ENCODE results near the gene RNASE8.
"Not testable (repeated sequence)": the region's sequence is repeated elsewhere in the genome, so short reads cannot be mapped to it uniquely, and the experiment has no call there.

RNASE8 gene

GRCh38 chr14:21057803-21058675 is at the start of gene RNASE8:
RNASE8 (plus strand) TSS chr14:21057822; CDS start chr14:21057893, 71 bp downstream.
- Histone ChIP-seq H3K27me3 (ENCODE audit: insufficient read depth, low read length) (no peaks in the 10 kb centered on the region), H3K4me3 (ENCODE audit: low read length) (no peak within 1 kb of the TSS), H3K4me1 (ENCODE audit: insufficient read depth, low read length) (no peaks in the 10 kb centered on the region), H3K9me3 (ENCODE audit: low read length) (no peaks in the 10 kb centered on the region), H2AFZ (ENCODE audit: low read depth, low read length) (no peak within 1 kb of the TSS), H3K36me3 (ENCODE audit: insufficient read depth, low read length) (no peaks in the 10 kb centered on the region)

GRCh38 chr14:21009721-21010120 is 47.9 kb upstream of the RNASE8 start:
- not testable (repeated sequence) for H3K9me3 ChIP-seq (ENCODE audit: low read length); H3K36me3 ChIP-seq (ENCODE audit: insufficient read depth, low read length); H3K4me3 ChIP-seq (ENCODE audit: low read length); H3K27me3 ChIP-seq (ENCODE audit: insufficient read depth, low read length)
- H3K4me1 ChIP-seq (ENCODE audit: insufficient read depth, low read length) = peaks cover 10% of the 10 kb centered on the region
- H2AFZ ChIP-seq (ENCODE audit: low read depth, low read length) = peak overlapping the region; percentile 58

DNA sequence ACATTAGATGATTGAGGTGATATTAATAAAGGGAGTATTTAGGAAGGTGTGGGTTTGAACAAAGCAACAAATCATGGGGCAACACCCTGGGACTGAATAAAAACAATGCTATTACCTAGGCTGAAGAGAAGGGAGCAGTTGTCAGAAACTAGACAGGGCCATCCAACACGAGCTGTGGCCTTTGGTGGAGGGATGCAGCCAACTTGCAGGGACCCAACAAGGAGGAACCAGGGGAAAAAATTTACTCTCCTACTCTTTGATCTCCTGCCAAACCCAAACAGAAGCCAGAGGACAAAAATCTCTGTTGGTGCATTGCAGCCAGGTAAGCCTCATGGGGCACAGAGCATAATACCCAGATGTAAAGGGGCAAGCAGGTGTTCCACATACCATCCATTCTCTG is 46.5 kb upstream of the RNASE8 start:
- Histone ChIP-seq H3K4me1 (ENCODE audit: insufficient read depth, low read length) (peaks cover 10% of the 10 kb centered on the region), H2AFZ (ENCODE audit: low read depth, low read length) (no peak overlapping the region), H3K4me3 (ENCODE audit: low read length) (no peak overlapping the region), H3K36me3 (ENCODE audit: insufficient read depth, low read length) (no peaks in the 10 kb centered on the region), H3K9me3 (ENCODE audit: low read length) (no peaks in the 10 kb centered on the region), H3K27me3 (ENCODE audit: insufficient read depth, low read length) (peaks cover 5% of the 10 kb centered on the region)

DNA sequence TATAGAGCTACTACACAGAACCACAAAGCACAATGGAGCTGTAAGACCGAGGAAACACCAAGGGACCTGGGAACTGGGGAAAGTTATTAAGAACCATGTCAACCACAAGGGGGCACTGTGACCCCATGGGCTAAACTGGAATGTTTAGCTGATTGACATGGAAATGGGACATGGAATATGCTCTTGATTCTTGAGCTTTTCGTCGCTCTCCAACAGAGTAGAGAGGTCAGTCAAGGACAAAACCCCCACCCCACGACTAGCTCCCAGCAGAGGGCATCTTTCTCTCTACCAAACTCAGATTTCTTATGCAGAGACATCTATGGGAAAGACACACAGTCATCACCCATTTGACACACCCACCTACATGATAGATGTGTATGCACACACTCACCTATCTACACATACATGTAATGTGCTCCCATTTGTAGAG is 42.8 kb upstream of the RNASE8 start:
- Histone ChIP-seq H3K4me1 (ENCODE audit: insufficient read depth, low read length) (no peaks in the 10 kb centered on the region), H3K27me3 (ENCODE audit: insufficient read depth, low read length) (peaks cover 5% of the 10 kb centered on the region), H3K36me3 (ENCODE audit: insufficient read depth, low read length) (no peaks in the 10 kb centered on the region), H3K9me3 (ENCODE audit: low read length) (no peaks in the 10 kb centered on the region), H2AFZ (ENCODE audit: low read depth, low read length) (peak overlapping the region; percentile 44), H3K4me3 (ENCODE audit: low read length) (no peak overlapping the region)

GRCh38 chr14:21015312-21015711 is 42.3 kb upstream of the RNASE8 start:
- no peaks in the 10 kb centered on the region for H3K9me3 ChIP-seq (ENCODE audit: low read length)
- peaks cover 5% of the 10 kb centered on the region for H3K27me3 ChIP-seq (ENCODE audit: insufficient read depth, low read length)
- H2AFZ ChIP-seq (ENCODE audit: low read depth, low read length) = no peak overlapping the region
- no peak overlapping the region for H3K4me3 ChIP-seq (ENCODE audit: low read length)
- no peaks in the 10 kb centered on the region for H3K36me3 ChIP-seq (ENCODE audit: insufficient read depth, low read length)
- no peaks in the 10 kb centered on the region for H3K4me1 ChIP-seq (ENCODE audit: insufficient read depth, low read length)

DNA sequence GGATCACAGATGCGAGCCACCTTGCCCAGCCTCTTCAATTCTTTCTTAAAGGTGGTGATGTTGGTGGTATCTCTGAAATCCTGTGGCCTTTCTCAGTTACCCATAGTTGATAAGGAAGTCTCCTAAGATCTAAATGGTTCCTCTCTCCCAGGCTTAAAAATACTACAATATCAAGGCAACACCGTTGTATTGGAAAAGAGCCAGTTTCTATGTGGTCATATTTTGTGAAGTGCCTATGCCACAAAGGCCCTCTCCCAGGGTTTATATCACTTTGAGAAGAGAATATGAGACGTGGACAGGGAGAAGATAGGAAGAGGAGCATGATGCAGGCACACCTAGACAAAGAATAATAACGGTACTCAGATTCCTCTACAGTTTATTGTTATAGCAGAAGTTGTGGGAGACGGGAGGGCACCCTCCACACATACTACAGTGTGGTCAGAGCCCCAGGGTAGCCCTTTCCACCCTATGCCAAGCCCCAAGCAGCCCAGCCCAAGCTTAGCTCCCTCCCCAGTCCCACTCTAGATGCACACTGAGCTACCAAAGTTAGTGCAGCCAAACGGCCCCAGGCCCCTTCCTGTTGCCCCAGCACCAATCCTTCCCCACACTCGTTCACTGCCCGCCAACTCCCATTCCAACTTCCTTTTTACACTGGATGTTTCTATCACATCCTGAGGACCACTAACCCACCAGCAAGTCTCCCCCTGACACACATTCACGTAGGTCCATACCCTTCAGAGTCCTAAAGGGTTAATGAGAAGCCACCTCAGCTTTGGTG is 41.0 kb upstream of the RNASE8 start:
- Histone ChIP-seq H3K9me3 (ENCODE audit: low read length) (no peaks in the 10 kb centered on the region), H3K36me3 (ENCODE audit: insufficient read depth, low read length) (no peaks in the 10 kb centered on the region), H3K4me1 (ENCODE audit: insufficient read depth, low read length) (no peaks in the 10 kb centered on the region), H2AFZ (ENCODE audit: low read depth, low read length) (no peak overlapping the region), H3K27me3 (ENCODE audit: insufficient read depth, low read length) (peaks cover 9% of the 10 kb centered on the region), H3K4me3 (ENCODE audit: low read length) (no peak overlapping the region)

GRCh38 chr14:21017528-21018245 is 39.9 kb upstream of the RNASE8 start:
- Histone ChIP-seq H3K27me3 (ENCODE audit: insufficient read depth, low read length) (peaks cover 16% of the 10 kb centered on the region), H3K4me3 (ENCODE audit: low read length) (no peak overlapping the region), H3K36me3 (ENCODE audit: insufficient read depth, low read length) (no peaks in the 10 kb centered on the region), H2AFZ (ENCODE audit: low read depth, low read length) (no peak overlapping the region), H3K9me3 (ENCODE audit: low read length) (no peaks in the 10 kb centered on the region), H3K4me1 (ENCODE audit: insufficient read depth, low read length) (no peaks in the 10 kb centered on the region)

GRCh38 chr14:21018286-21018685 is 39.3 kb upstream of the RNASE8 start:
- no peak overlapping the region for H2AFZ ChIP-seq (ENCODE audit: low read depth, low read length)
- H3K36me3 ChIP-seq (ENCODE audit: insufficient read depth, low read length) = no peaks in the 10 kb centered on the region
- H3K9me3 ChIP-seq (ENCODE audit: low read length) = no peaks in the 10 kb centered on the region
- peaks cover 19% of the 10 kb centered on the region for H3K27me3 ChIP-seq (ENCODE audit: insufficient read depth, low read length)
- H3K4me1 ChIP-seq (ENCODE audit: insufficient read depth, low read length) = no peaks in the 10 kb centered on the region
- H3K4me3 ChIP-seq (ENCODE audit: low read length) = no peak overlapping the region

DNA sequence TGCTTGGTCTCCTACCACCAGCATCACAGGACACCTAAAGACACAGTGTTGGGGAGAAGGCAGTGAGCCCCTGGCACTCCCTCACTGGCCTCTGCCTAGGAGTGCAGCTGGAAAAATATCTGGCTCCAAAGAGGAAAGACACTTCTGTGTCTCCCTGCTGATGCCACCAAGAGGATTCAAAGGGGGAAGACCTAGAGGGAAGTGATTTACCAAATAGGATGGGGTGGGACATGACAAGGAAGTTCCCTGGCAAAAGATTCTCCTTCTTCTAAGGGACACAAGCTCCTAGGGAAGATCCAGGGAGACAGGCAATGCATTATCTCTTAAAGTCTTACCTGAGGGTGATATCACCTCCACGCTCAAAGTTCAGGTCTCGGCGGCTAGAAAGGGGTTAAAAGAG is 38.8 kb upstream of the RNASE8 start:
- H3K4me1 ChIP-seq (ENCODE audit: insufficient read depth, low read length) = no peaks in the 10 kb centered on the region
- H2AFZ ChIP-seq (ENCODE audit: low read depth, low read length) = no peak overlapping the region
- H3K9me3 ChIP-seq (ENCODE audit: low read length) = no peaks in the 10 kb centered on the region
- H3K27me3 ChIP-seq (ENCODE audit: insufficient read depth, low read length) = peaks cover 24% of the 10 kb centered on the region
- no peak overlapping the region for H3K4me3 ChIP-seq (ENCODE audit: low read length)
- no peaks in the 10 kb centered on the region for H3K36me3 ChIP-seq (ENCODE audit: insufficient read depth, low read length)

DNA sequence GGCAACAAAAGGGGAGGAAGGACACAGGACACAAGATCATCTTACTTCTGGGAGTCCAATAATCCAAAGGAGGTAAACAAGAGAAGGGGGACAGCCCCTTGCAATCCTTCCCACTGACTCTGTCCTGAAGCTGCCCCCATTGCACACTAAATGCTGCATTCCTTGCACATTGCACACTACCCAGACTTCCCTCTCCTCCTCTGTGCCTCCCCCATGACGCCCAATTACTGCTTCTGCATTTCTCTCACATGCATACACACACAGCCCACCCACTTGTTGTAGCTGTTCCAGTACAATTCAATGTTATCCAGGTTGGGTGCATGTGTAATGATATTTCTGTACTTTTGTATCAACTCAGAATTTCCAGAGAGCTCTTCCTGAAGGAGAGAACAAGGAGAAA is 38.3 kb upstream of the RNASE8 start:
- Histone ChIP-seq H2AFZ (ENCODE audit: low read depth, low read length) (no peak overlapping the region), H3K36me3 (ENCODE audit: insufficient read depth, low read length) (no peaks in the 10 kb centered on the region), H3K4me1 (ENCODE audit: insufficient read depth, low read length) (peaks cover under 1% of the 10 kb centered on the region), H3K27me3 (ENCODE audit: insufficient read depth, low read length) (peaks cover 30% of the 10 kb centered on the region), H3K4me3 (ENCODE audit: low read length) (no peak overlapping the region), H3K9me3 (ENCODE audit: low read length) (no peaks in the 10 kb centered on the region)

DNA sequence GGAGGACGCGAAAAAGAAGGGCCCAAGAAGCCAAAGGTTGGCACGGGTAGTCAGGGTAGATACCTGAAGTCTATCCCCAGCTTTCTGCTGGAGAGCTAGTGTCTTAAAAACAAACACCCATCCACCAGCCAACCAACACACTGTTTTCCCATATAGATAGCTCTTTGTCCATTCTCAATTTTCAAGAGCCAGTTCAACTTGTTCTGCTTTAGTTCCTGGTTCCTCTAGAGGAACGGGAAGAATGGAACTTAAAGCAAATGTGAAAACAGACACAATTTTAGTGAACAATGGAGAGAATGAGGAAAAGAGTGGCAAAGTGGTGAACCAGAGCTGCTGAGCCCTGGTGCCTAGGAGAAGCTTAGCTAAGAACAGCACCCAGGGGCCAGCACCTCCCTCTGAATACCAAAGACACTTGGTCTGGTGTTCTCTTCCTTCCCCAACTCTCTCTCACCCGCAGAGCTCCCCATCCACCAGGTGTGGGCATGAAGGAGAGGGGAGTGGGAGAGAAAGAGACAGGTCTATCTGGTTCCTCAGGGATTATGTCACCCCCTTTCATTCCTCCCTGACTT is 36.6 kb upstream of the RNASE8 start:
- H3K9me3 ChIP-seq (ENCODE audit: low read length) = no peaks in the 10 kb centered on the region

DNA sequence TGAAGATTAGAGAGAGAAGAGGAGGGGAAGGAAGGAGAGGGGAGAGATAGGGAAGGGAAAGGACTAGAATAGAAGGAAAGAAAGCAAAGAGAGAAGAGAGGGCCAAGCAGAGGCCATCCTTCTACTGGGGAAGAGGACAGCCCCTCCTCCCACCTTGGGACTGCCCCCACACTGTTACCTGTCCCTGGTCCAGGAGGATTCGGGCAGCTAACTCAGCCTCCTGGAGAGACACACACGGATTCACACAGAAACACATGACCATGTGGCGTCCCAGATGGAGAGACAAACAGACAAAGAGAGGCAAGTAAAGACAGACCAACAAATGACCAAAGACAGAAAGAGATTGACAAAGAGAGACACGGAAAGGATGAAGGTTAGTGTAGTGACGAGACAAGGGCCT is 34.9 kb upstream of the RNASE8 start:
- Histone ChIP-seq H3K4me3 (ENCODE audit: low read length) (no peak overlapping the region), H3K27me3 (ENCODE audit: insufficient read depth, low read length) (peaks cover 57% of the 10 kb centered on the region), H3K36me3 (ENCODE audit: insufficient read depth, low read length) (no peaks in the 10 kb centered on the region), H3K9me3 (ENCODE audit: low read length) (no peaks in the 10 kb centered on the region), H3K4me1 (ENCODE audit: insufficient read depth, low read length) (peaks cover 10% of the 10 kb centered on the region), H2AFZ (ENCODE audit: low read depth, low read length) (no peak overlapping the region)

More for the DNA sequence above, 36.6 kb upstream of the RNASE8 start:
- Histone ChIP-seq H2AFZ (ENCODE audit: low read depth, low read length) (no peak overlapping the region), H3K36me3 (ENCODE audit: insufficient read depth, low read length) (no peaks in the 10 kb centered on the region), H3K4me3 (ENCODE audit: low read length) (no peak overlapping the region), H3K27me3 (ENCODE audit: insufficient read depth, low read length) (peaks cover 41% of the 10 kb centered on the region), H3K4me1 (ENCODE audit: insufficient read depth, low read length) (peaks cover 10% of the 10 kb centered on the region)
